CD4-positive, alpha-beta T cell treated with Interleukin-12 subunit alpha and Interleukin-12 subunit beta, for 1 hour (primary cell): ENCODE results near the gene FETUB.

Experiments
- DNase-seq: peaks from one replicate; pipeline ENCODE4 v3.0.0-alpha.2; 2020

FETUB gene

DNA sequence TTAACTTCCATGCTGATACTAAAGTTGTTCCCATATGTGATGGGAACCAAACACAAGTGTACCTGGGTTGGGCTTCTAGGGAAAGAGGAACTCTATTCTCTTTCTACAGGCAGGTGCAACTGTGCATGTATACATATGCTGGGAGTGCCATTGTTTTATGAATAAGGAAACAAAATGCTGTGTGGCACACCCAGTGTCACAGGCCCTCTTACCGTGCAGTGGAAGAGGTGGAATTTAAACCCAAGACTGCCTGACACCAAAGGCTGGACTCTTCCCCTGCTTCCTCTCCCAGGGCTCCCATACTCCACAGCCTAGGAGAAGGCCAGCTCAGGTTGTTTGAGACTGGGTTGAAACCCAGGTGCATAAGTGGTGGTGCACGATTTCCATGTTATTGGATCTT is 1.9 kb upstream of the FETUB start:
- DNase-seq = no peak

GRCh38 chr3:186640473-186640818 is 247 bp downstream of the FETUB start:
- DNase-seq = no peak

DNA sequence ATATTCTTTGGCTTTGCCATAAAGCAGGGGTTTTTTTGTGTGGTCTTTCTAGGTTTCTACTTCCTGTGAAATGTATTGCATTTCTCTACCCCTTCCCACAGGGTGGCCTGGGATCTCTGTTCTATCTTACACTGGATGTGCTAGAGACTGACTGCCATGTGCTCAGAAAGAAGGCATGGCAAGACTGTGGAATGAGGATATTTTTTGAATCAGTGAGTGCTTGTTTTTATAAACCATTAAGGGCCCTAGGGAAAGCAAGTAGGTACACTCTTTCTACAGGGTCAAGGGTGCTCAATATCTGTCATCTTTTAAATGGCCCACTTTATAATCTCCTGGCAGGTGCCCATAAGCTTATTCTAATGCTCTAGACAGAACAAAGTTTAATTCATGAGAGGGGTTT is 730 bp downstream of the FETUB start:
- DNase-seq = no peak

DNA sequence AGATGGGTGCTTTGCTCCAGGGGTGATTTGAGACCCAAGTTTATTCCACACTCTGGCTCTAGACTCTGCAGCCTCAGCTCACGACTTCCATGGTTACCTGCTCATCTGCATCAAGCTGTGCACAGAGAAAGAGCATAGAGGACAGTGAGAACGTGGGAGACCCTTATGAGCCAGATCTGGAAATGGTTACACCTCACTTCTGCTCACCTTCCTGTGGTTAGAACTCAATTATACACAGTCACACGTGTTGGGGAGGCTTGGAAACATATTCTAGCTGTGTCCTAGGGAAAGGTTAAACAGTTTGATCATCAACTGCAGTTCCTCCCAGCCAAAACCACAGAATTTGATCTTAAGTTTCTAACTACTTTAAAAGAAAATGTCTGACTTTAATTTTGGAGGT is 1.8 kb downstream of the FETUB start:
- DNase-seq = no peak

GRCh38 chr3:186643493-186643892 is 3.3 kb downstream of the FETUB start:
- no peak for DNase-seq

GRCh38 chr3:186644683-186645082 is 4.5 kb downstream of the FETUB start:
- DNase-seq = no peak

GRCh38 chr3:186646106-186646505 is 5.9 kb downstream of the FETUB start:
- DNase-seq = no peak

- no peak for DNase-seq
Observed at GRCh38 chr3:186646841-186647240, 6.6 kb downstream of the FETUB start.

GRCh38 chr3:186648851-186649250 is 8.7 kb downstream of the FETUB start:
- no peak for DNase-seq

- DNase-seq = no peak
Observed at GRCh38 chr3:186651678-186652215, 11.5 kb downstream of the FETUB start.

GRCh38 chr3:186653080-186653707 is 13.0 kb downstream of the FETUB start:
- DNase-seq = no peak

DNA sequence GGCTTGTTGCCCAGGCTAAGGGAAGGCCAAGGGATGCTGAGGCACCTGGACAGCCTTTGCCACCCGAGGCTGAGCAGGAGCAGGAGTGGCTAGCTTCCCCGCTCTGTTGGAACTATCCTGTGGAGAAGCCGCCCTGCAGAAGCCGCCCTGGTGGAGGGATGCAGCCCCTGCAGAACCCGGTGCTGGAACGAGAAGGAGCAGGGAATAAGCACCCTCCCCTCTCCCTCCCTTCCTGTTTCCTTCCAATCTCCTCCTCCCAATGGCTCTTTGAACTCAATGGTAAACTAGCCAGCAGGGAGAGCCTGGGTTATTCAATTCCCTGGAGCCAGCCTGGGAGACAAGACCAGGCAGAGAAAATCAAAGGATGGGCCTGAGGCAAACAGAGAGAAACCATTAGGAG is 13.8 kb downstream of the FETUB start:
- no peak for DNase-seq

- no peak for DNase-seq
Observed at GRCh38 chr3:186663361-186664118, 23.3 kb downstream of the FETUB start.

GRCh38 chr3:186664119-186664495 is 23.9 kb downstream of the FETUB start:
- no peak for DNase-seq

GRCh38 chr3:186664506-186664905 is 24.3 kb downstream of the FETUB start:
- DNase-seq = no peak

GRCh38 chr3:186665625-186666188 is 25.5 kb downstream of the FETUB start, which contains the start of gene HRG:
Gene HRG, plus strand, starts transcription at chr3:186666014. Its CDS starts 18 bp downstream, at chr3:186666032.
- DNase-seq = no peak

GRCh38 chr3:186668426-186668825 is 28.2 kb downstream of the FETUB start:
- no peak for DNase-seq

- DNase-seq = no peak
Observed at GRCh38 chr3:186669378-186670084, 29.3 kb downstream of the FETUB start.

- no peak for DNase-seq
Observed at GRCh38 chr3:186670155-186670554, 30.0 kb downstream of the FETUB start.

DNA sequence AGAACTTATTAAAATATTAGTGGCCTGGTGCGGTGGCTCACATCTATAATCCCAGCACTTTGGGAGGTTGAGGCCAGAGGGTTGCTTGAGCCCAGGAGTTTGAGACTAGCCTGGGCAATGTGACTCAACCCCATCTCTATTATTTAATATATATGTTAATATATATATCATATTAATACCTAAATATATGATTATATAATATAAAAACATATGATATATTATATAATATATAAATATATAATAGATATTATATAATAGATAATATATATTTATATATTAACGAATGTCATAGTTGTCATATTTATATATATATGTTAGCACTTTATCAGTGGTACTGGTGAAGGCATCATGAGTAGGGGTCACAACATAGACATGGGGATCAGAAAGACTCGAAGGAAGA is 30.9 kb downstream of the FETUB start:
- no peak for DNase-seq

DNA sequence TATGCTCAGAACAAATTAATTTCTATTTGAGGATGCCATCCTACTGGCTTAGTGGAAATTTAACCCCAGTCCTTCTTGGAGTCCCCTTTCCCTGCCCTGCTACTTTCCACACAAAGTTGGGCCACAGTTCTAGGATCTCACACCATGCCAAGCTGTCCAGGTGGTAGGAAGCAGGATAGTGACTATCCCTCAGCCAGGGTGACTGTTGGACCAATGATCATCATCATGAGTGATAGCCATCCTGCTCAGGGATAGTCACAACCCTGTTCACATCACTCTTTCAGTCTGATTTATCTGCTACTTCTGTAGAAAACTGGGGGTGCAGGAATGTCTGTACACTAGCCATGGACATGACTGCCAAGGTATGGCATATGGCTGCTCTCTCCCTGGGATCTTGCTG is 38.4 kb downstream of the FETUB start:
- no peak for DNase-seq

GRCh38 chr3:186679151-186679550 is 39.0 kb downstream of the FETUB start:
- no peak for DNase-seq

DNA sequence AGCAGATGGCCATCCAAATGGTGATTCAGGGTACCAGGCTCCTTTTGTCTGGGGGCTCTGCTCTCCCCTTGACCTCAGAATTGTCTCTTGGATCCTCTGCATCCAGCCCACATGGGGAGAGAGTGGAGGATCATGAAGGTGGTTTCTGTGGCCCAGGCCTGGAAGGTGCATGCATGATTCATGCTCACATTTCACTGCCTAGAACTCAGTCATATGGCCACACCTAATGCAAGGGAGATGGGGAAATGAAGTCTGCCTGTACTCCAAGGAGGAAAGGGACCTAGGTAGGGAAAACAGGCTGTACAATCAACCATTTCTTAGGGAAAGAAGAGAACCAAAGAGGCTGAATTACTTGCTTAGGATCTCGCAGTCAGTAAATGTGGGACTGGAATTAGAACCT is 40.7 kb downstream of the FETUB start:
- DNase-seq = no peak

- DNase-seq = no peak
Observed at GRCh38 chr3:186682812-186683211, 42.6 kb downstream of the FETUB start.
